B cell (primary cell): ENCODE data around the gene LHX2.

Experiments used
- EZH2 ChIP-seq: IDR thresholded peaks from 2 replicates; pipeline ENCODE4 v1.6.1; 2012; ENCODE audit warnings: borderline replicate concordance, low read depth, mild to moderate bottlenecking, moderate library complexity, low read length; ENCODE audit not compliant: insufficient read depth, poor library complexity, severe bottlenecking
- TF ChIP-seq, protein P1 (sequence below): fragments of 200-600 bp; IDR thresholded peaks from one replicate; pipeline ENCODE4 v1.8.0; 2022; ENCODE audit warnings: antibody characterized with exemption, mild to moderate bottlenecking

DNA sequence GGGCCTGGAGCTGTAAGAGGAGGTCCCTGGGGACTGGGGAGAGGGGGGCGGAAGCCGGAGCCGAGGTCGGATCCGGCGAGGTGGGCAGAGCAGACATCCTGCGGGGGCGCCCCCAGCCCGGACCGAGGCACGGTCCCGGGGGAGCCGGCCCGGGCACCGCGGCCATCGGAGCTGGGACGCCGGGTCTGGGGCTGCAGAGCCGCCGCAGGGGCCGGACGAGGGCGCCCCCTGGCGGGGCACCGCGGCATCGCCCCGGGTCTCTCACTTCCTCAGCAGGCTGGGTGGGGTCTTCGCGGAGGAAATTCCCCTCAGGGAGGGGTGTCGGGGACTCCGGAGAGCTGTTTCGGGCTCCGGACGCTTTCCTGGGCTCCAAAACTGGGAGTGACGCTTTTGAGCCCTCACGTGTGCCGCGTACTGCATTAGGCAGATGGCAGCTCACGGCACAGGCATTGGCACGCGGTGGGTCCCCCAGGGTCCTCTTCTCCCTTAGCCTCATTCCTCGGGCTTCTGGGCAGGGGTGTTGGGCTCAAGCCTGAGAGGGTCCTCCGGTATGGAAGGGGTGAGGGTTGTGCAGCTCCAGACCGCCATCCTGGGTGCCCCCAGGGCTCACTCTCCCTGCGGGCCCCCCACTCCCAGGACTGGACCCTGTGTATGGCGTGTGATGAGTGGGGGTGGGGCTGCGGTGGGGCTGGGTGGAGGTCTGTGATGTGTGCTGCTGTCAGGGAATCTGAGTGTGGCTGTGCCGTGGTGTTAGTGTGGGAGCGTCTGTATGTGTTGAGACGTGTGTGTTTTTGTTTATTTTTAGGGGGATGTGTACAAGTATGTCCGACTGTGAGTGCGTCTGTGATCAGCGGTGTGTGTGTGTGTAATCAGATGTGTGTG lies 29.6 kb downstream of the LHX2 start:
- TF ChIP-seq, protein P1, sequence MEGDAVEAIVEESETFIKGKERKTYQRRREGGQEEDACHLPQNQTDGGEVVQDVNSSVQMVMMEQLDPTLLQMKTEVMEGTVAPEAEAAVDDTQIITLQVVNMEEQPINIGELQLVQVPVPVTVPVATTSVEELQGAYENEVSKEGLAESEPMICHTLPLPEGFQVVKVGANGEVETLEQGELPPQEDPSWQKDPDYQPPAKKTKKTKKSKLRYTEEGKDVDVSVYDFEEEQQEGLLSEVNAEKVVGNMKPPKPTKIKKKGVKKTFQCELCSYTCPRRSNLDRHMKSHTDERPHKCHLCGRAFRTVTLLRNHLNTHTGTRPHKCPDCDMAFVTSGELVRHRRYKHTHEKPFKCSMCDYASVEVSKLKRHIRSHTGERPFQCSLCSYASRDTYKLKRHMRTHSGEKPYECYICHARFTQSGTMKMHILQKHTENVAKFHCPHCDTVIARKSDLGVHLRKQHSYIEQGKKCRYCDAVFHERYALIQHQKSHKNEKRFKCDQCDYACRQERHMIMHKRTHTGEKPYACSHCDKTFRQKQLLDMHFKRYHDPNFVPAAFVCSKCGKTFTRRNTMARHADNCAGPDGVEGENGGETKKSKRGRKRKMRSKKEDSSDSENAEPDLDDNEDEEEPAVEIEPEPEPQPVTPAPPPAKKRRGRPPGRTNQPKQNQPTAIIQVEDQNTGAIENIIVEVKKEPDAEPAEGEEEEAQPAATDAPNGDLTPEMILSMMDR, result peak; percentile 92
- no peak for TF ChIP-seq EZH2
